ENCODE data around the gene C1orf21.
"Not testable (repeated sequence)": the region's sequence is repeated elsewhere in the genome, so short reads cannot be mapped to it uniquely, and the experiment has no call there.

The C1orf21 gene

GRCh38 chr1:184608581-184608980 lies 221.8 kb downstream of the C1orf21 start:
- no peak for DNase-seq (ENCODE audit: low spot score)

GRCh38 chr1:184608990-184609389 lies 222.2 kb downstream of the C1orf21 start:
- DNase-seq (ENCODE audit: low spot score), result no peak

GRCh38 chr1:184610876-184611595 lies 224.2 kb downstream of the C1orf21 start:
- no peak for DNase-seq (ENCODE audit: low spot score)

GRCh38 chr1:184612229-184612628 lies 225.4 kb downstream of the C1orf21 start:
- not testable (repeated sequence) for DNase-seq (ENCODE audit: low spot score)

- DNase-seq (ENCODE audit: low spot score), result no peak
Measured at GRCh38 chr1:184614667-184615066, 227.8 kb downstream of the C1orf21 start.

GRCh38 chr1:184615301-184615700 lies 228.5 kb downstream of the C1orf21 start:
- no peak for DNase-seq (ENCODE audit: low spot score)

- DNase-seq (ENCODE audit: low spot score), result no peak
Measured at GRCh38 chr1:184616504-184616903, 229.7 kb downstream of the C1orf21 start.

- no peak for DNase-seq (ENCODE audit: low spot score)
Measured at GRCh38 chr1:184617433-184618029, 230.7 kb downstream of the C1orf21 start.

GRCh38 chr1:184618851-184619250 lies 232.0 kb downstream of the C1orf21 start:
- no peak for DNase-seq (ENCODE audit: low spot score)

GRCh38 chr1:184620469-184620868 lies 233.6 kb downstream of the C1orf21 start:
- DNase-seq (ENCODE audit: low spot score), result no peak

- DNase-seq (ENCODE audit: low spot score), result no peak
Measured at GRCh38 chr1:184621260-184621659, 234.4 kb downstream of the C1orf21 start.

- no peak for DNase-seq (ENCODE audit: low spot score)
Measured at GRCh38 chr1:184622136-184622823, 235.5 kb downstream of the C1orf21 start.

- DNase-seq (ENCODE audit: low spot score), result no peak
Measured at GRCh38 chr1:184623404-184623803, 236.6 kb downstream of the C1orf21 start.

GRCh38 chr1:184624051-184624450 lies 237.2 kb downstream of the C1orf21 start:
- DNase-seq (ENCODE audit: low spot score), result no peak

- DNase-seq (ENCODE audit: low spot score), result no peak
Measured at GRCh38 chr1:184624626-184625025, 237.8 kb downstream of the C1orf21 start.

GRCh38 chr1:184625271-184625670 lies 238.4 kb downstream of the C1orf21 start:
- no peak for DNase-seq (ENCODE audit: low spot score)

- no peak for DNase-seq (ENCODE audit: low spot score)
Measured at GRCh38 chr1:184626076-184627006, 239.5 kb downstream of the C1orf21 start.

- no peak for DNase-seq (ENCODE audit: low spot score)
Measured at GRCh38 chr1:184627007-184627341, 240.1 kb downstream of the C1orf21 start.

GRCh38 chr1:184629266-184629665 lies 242.4 kb downstream of the C1orf21 start:
- DNase-seq (ENCODE audit: low spot score), result no peak

- no peak for DNase-seq (ENCODE audit: low spot score)
Measured at GRCh38 chr1:184630679-184631060, 243.8 kb downstream of the C1orf21 start.

GRCh38 chr1:184632415-184633175 lies 245.8 kb downstream of the C1orf21 start:
- DNase-seq (ENCODE audit: low spot score), result no peak

GRCh38 chr1:184633785-184634184 lies 247.0 kb downstream of the C1orf21 start:
- DNase-seq (ENCODE audit: low spot score), result no peak

All from NAMALWA (cell line).